NCI-H526 (cell line): ENCODE measurements around the gene POLD3.
A peak's percentile ranks its signal among the peaks of the same experiment; 100 is the strongest.

Experiments
- DNase-seq, 2 experiments: peaks; one replicate each; lab custom pipeline; 2025; lab: John Stamatoyannopoulos, UW

The POLD3 gene, protein sequence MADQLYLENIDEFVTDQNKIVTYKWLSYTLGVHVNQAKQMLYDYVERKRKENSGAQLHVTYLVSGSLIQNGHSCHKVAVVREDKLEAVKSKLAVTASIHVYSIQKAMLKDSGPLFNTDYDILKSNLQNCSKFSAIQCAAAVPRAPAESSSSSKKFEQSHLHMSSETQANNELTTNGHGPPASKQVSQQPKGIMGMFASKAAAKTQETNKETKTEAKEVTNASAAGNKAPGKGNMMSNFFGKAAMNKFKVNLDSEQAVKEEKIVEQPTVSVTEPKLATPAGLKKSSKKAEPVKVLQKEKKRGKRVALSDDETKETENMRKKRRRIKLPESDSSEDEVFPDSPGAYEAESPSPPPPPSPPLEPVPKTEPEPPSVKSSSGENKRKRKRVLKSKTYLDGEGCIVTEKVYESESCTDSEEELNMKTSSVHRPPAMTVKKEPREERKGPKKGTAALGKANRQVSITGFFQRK

DNA sequence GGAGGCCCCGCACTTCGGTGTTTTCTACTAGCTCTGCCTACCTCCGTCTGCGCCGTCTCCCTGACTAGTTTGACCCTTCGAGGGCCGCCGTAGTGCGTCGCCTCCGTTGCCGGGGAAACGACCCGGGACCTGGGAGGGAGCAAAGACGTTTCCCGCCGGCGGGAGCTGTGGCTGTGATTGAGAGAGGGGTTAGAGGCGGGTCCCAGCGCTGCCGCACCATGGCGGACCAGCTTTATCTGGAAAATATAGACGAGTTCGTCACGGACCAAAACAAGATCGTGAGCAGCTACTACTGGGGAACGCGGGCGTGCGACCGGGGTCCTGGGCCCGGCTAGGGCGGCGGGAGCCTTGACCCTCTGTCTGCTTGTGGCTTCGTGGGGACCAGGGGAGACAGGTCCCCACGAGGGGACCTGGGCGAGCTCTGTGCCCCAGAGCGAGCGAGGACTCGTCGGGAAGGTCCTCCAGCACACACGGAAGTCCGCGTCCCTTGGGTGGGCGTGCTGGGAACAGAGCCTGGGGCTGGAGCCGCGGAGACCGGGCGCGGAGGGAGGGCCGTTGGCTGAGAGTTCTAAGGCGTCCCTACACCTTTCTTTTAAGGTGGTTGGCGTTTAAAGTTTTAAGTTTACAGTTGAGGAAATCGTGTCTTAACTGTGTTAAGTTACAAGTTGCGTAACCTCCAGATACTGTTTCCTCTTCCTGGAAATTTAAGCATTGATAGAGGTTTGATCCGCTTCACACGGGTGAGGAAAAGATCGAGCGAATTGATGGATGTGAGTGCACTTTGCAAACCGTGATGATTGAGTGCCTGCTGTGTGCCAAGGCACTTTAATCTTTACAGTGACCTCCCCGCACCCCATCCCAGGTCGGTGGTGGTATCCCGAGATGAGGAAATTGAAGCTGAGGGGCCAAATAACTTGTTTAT is at the start of gene POLD3:
Gene POLD3 (plus strand): TSS at position 142 of the 922 bp plus-strand sequence. CDS start 77 bp downstream, at position 219.
- DNase-seq = peak; percentile 86 to 96

DNA sequence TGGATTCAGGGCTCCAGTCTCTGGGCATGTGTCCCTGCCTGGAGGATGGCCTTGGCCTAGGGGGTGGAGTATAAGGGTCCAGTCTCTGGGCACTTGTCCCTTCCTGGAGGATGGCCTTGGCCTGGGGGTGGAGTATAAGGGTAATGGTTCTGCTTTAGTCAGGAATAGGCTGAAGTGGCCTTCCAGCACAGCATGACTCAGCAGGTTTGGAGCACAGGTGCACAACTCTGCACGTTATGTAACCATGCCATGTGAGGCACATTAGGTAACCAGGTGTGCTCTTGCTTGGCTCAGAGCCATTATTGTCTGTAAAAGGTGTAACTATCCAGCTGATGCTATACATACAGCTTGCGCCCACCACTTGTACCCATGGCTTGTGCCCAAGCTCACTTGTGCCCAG is 48.4 kb upstream of the POLD3 start:
- DNase-seq = no peak

DNA sequence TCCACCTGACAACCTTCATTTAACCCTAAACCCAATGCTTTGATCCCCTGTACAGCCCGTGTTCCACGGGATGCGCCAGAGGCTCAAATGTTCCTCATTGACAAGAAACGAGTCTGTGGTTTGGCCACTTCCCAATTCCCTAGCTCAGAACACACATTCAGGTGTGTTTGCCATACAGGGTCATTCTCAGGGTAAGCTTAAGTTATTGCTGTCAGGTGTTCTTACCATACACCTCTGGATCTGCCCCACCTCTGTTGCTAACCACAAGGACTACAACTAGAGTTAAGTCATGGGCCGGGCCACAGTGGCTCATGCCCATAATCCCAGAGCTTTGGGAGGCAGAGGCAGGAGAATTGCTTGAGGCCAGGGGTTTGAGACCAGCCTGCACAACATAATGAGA is 45.6 kb upstream of the POLD3 start:
- DNase-seq = no peak

DNA sequence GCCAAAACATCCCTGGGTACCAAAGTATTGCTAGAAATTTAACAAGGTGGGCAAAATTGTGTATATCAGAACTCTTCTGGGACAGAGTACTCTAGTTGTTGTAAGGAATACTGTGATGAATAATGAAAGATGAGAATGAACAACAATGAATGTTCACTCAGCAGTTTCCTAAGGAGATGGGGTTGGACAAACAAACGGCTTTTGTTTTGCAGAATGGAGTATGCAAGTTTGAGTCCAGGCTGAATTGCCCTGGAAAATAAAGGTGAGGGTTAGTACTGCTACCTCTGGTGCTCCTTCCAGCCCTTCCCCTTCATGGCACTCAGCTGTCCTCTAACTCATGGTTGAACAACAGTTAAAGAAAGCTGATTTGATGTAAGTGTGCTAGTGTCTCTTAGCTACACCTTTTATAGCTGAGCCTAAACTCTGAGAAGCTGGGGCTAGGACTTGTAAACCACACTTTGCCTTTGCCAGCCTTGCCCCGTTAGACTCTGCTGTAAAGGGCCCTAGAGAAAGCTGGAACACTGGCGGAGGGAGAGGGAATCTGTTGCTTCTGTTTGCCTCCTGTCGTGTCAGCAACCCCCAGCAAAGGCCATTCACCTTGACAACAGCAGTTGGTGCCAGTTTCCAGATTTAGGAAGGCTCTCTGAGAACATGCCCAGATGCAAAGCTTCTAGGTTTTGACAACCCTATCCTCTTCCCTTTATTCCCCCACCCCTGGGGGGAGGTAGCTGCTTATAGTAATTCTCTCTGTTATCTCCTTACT is 41.2 kb upstream of the POLD3 start:
- DNase-seq = no peak

DNA sequence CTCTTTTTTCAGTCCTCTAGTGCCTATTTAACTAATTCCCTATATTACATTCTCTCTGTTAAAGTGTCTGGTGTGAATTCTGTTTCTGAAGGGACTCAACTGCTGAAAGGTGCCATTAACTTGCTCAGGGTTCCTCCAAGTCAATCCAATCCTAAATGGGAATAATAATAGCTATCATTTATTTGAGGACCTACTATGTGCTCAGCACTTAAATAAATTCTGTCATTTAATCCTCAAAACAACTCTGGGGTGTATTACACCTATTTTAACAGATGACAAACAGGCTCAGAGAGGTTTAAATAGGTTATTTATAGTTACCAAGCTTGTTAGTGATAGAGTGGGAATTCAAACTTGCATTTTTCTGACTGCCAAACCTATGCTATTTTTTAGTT is 40.6 kb upstream of the POLD3 start:
- DNase-seq = no peak

DNA sequence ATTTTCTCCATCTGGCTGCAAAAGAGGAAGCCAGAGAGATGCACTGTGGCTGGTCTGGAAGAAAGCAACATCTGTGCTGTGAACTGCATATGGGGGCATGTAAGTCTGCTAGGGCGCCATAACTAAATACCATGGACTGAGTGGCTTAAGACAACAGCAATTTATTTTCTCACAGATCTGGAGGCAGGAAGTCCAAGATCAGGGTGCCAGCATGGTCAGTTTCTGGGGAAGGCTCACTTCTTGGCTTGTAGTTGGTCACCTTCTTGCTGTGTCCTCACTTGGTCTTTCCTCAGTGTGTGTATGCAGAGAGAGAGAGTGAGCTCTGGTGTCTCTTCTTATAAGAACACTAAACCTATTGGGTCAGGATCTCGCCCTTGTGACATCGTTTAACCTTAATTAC is 34.9 kb upstream of the POLD3 start:
- DNase-seq = no peak

DNA sequence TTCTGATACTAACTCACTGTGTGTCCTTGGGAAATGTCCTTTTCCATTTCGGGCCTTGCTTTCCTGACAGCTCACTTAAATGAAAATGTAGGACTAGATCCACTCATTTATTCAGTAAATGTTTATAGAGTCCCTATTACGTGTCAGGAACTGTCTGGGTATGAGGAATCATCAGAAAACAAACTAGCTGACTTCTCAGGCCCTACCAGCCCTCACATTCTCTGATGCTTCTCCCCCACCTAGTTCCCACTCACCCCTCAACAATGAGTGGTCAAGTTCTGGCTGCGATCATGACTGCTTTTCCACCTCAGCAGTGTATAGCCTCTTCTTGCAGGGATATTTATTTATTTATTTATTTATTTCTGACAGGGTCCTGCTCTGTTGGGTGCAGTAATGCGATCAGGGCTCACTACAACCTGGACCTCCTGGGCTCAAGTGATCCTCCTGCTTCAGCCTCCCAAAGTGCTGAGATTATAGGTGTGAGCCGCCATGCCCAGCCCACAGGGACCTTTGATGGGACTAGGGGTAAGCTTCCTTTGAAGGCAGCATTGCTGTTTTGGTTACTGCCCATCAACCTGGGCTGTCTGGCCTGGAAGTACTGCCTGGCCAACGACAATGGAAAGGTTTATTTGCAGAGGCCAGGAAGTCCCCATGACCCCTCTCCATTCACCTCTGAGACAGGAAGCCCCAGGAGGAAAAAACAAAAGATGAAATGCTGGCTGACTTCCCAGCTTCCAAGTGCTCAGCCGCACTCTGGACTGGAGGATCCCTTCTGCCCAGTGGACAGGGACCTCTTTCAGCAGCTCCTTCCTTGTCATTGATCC is 33.1 kb upstream of the POLD3 start:
- no peak for DNase-seq

DNA sequence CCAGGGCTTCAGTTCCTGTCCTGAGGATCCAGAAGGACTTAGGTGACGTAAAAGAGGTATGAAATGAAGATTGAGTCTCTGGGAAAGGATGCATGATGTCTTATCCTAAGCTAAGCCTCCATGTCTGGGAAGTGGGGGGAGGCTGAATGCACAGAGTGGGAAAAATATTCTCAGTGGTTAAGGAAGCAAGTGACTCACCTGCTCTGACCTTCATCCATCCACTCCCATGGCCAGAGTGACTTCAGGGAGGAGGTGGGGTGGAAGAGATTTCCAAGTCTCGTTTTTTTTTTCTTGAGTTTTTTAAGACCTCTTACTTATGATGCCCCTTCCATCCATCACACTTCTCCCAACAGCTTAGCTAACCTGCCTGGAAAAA is 32.5 kb upstream of the POLD3 start:
- DNase-seq = no peak

DNA sequence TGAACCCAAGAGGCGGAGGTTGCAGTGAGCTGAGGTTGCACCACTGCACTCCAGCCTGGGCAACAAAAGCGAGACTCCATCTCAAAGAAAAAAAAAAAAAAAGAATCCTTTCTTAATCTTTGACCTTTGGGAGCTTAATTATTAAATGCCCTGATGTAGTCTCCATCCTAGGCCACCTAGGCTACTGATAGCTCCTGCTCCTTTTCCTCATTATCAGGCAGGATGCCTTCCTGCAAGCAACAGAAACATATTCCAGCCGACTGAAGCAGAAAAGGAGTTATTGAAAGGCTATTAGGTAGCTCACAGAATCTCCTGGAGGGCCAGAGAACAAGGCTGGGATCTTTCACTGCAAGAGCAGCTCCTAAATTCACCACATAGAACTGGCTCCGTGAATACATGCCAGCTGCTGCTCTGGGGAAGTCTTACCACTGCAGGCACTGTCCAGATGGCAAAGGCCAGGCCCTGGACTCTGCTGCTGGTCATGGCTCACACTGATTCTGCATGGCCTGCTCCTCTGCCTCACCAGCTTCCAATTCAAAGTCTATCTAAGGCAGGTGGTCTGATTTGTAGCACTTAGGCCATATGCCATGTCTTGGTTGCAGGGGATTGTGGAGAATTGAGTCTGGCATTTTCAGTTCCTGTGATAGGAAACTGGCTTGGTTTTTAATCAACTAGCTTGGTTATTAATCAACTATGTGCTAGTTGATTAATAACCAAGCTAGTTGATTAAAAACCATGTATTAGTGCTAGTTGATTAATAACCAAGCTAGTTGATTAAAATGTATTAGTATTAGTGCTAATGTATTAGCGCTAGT is 26.0 kb upstream of the POLD3 start:
- no peak for DNase-seq

DNA sequence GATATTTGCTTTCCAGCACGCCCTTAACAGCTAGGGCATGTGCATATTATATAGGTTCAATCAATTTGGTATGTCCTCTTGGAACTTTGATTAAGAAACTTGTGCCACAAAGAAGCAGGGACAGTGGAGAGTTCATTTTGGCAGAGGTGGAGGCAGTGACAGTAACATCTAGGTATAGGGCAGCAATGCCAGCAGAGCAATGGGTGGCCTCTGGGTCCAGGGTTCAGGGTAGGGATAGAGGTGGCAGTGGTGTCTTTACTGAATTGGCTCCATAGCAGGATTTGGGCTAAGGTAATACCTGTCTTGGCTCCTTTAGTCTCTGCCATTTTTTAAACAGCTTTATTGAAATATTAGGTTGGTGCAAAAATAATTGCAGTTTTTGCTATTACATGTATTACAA is 24.4 kb upstream of the POLD3 start:
- DNase-seq = no peak

DNA sequence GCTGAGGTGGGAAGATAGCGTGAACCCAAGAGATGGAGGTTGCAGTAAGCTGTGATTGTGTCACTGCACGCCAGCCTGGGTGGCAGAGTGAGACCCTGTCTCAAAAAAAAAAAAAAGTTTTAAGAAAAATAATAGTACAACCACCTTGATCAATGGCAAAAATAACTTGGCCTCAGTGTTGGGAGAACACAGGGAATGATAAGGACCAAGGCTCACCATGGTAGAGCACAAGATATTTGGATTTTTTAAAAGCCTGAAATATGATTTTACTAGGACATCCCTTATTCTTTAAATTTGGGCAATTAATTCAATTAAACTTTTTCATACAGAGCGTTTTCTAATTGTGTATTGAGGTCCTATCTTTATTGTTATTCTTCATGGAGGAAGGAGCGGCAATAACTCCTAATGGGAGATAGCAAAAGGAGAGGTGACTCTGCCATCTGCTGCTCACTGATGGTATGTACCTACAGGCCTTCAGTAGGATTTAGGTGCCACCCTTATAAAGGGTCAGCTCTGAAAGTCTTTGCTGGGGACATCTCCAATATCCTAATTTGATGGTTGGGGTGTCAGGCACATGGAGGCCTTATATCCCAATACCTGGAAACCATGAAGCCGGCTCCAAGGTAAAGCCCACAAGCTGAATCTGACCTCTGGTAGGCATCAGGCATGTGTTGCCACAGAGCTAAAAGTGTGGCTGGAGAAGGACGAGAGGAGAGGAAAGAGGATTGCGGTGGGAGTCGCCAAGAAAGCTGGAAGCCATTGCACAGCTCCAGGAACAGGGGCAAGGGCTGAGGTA is 21.9 kb upstream of the POLD3 start:
- peak; percentile 27 to 72 for DNase-seq

DNA sequence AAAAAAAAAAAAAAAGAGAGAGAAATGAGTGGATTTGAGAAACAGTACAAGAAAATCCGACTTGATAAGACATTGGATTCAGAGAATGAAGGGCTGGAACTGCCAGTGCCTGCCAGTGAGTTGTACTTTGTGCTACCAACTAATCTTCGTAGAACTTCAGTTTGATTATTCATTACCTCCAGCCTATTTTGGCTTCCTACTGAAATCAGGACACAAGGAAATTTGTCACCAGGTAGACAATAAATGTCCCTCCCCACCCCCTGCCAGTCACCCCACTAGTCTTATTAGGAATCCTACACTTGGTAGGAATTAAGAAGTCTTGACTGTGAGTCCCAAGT is 21.4 kb upstream of the POLD3 start:
- no peak for DNase-seq

DNA sequence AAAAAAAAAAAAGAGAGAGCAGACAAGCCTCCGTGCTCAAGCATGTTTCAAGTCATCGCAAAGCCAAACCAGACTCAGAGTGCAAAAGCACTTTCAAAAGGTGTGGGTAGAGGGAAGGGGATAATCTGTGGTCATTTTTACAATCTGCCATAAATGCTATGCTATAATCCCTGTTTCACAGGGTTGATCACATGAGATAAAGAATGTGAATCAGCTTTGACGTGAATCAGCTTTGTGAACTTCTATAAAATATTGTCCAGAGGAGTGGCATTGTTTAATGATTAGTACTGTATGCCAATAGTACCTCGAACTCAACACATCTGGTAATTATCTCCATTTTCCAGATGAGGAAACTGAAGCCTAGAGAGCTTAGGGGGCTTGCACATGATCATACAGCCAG is 20.0 kb upstream of the POLD3 start:
- DNase-seq = no peak

DNA sequence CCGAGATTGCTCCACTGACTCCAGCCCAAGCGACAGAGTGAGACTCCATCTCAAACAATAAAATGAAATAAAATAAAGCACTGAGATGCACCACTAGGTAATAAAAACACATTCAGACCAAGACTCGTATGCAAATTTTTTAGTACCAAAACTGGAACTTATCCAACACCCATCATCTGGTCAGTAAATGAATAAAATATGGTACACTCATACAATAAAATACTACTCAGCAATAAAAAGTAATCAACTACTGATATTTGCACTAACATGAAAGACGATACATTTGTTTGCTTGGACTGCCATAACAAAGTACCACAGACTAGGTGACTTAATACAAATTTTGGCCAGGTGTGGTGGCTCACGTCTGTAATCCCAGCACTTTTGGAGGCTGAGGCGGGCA is 17.8 kb upstream of the POLD3 start:
- DNase-seq = peak in 1 of 2 experiments; percentile 15

DNA sequence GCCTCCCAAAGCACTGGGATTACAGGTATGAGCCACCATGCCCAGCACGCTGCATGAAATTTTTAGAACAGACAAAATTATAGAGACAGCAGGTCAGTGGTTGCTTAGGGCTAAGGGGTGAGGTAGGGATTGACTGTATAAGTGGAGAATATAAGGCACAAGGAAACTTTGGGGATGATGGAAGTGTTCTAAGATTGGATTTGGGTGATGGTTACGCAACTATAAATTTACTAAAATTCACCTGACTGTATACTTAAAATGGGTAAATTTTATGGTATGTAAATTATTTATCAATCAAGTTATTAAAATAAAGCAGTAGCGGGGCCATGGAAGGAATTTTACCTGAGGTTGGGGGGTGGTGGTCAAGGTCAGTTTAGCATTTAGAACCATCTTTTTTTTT is 16.4 kb upstream of the POLD3 start:
- DNase-seq = no peak

DNA sequence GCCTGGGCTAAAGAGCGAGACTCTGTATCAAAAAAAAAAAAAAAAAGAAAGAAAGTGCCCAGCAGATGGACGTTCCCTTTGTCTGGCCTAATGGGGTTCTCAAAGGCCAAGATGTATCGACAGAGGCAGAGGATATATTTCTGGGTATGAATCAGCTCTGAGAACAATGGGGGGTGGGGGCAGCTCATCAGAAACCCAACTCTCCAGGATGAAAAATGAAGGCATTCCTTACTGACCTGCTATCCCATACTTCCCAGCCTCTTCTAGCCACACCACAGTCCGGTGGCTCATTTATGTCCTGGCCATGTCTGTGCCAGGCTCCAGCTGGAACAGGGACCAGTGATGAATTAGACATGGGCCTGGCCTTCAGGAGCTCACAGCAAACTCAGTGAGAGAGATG is 15.2 kb upstream of the POLD3 start:
- no peak for DNase-seq

DNA sequence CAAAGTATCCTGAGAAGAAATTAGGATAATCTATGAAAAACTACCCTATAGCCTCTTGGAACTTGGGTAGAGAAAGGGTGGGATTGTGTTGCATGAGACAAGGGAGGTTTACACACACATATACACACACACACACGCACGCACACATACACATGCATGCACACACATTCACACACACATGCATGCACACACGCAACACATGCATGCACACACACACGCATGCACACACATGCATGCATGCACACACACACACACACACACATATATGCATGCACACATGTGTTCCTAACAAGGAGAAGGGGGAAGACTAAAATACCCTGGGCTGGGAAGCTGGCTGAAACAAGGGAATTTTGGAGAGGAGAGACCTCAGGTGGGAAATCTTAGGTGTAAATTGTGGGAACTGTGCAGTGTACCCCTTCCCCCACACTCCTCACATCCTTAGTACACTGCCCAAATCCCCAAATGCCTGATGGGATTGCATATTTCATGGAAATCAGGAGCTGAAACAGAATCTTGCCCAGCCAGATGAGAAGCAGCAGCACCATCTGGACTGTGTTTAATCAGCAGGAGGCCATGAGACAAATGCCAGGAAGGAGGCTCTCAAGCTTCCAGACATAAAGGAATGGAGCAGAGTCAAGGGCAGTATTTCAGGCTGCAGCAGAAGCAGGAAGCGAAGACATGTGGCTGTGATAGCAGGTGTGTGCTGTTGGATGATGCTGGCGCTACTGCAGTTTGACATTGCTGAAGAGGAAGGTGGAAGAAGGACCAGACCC is 14.6 kb upstream of the POLD3 start:
- DNase-seq = no peak

DNA sequence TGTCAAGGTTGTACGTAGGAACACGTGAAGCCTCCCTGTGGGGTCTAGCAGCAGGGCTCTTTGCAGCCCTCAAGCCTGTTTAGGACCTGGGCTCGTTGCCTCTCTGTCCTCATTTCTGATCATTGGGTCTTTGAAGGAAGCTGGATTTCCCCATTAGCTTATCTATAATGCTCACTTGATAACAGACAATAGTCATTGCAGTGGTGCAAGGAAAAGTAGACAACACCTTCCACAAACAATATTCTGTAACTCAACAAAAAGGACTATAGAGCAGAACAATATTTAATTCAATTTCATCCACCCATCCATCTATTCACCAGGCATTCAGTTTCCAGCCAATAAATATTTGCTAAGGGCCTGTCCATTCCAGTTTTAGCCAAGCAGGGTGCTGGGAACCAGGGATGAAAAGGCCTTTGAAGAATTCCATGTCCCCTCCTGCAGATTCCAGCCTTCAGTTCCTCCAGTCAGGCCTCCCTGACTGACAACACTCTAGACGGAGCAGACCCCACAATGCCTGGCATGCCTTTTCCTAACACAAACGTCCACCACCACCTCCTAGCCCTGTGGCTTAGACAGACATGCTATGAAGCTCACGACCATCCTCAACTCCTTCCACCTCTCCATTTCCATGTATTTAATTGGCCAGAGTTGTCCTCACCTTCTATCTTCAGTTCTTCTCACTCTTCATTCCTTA is 12.7 kb upstream of the POLD3 start:
- no peak for DNase-seq
